ENCODE data around the gene DDX27.
"Not testable (repeated sequence)": the region's sequence is repeated elsewhere in the genome, so short reads cannot be mapped to it uniquely, and the experiment has no call there.

The DDX27 gene

GRCh38 chr20:49219091-49219923 is at the start of gene DDX27:
Gene DDX27, plus strand, starts transcription at chr20:49219416. Its CDS starts 33 bp downstream, at chr20:49219449.
- peak; percentile 87 to 99 (median 96) for DNase-seq

DNA sequence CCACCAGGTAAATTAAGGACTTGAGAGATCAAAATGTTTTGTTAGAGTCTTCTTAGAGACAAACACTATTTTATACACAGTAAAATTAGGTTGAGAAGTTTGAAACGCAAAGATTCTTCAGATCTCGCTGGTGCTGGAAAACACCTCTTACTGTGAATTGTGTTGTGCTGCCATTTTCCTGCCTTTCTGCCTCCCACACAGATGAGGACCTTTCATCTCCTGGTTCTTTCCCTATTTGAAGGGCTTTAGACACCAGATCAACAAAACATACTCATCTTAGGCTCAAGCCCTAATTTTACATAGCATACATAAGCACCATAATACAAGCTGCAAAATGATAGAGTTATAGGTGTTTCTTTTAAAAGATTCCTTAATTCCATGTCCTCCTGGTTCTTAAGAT is 49.7 kb upstream of the DDX27 start:
- no peak for DNase-seq

GRCh38 chr20:49170714-49171113 is 48.5 kb upstream of the DDX27 start:
- DNase-seq = no peak

DNA sequence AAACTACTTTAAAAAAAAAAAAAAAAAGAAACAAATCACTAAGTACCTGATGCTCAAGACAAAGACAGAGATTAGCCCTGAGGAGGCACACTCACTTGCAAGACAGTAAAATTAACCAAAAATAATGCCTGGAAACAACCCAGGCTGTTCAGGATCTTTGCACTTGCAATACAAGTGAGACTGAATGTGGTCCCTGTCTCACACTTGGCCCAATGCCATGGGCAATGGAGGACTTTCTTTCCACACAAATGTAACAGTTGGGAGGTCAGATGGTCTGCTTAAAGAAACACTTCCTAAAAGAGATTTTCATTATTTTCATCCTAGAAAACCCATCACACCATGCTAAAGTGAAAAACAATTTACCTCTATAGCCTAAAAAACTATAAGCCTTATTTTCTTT is 47.3 kb upstream of the DDX27 start:
- DNase-seq = peak in 20 of 56 donors; percentile 3 to 48 (median 16)

GRCh38 chr20:49172413-49172812 is 46.8 kb upstream of the DDX27 start:
- no peak for DNase-seq

- no peak for DNase-seq
Measured at GRCh38 chr20:49174183-49174582, 45.0 kb upstream of the DDX27 start.

GRCh38 chr20:49179368-49180277 is 39.6 kb upstream of the DDX27 start:
- no peak for DNase-seq

DNA sequence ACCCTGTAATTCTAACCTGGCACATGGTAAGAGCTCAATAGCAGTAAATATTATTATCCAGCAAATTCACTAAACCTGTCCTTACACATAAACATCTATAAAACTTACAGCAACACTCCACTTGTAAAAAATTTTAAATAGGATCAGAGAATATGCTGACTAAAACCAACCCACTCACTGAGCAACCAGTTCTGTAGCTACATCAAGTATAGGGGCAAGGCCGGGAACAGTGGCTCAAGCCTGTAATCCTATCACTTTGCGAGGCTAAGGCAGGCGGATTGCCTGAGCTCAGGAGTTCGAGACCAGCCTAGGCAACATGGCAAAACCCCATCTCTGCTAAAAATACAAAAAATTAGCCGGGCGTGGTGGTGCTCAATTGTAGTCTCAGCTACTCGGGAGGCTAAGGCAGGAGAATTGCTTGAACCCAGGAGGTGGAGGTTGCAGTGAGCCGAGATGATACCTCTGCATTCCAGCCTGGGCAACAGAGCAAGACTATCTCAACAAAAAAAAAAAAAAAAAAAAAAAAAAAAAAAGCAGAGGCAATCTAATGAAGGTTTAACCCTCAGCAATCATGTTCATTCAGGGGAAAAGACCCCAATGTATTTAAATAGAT is 37.8 kb upstream of the DDX27 start:
- DNase-seq = no peak

- DNase-seq = no peak
Measured at GRCh38 chr20:49183444-49183843, 35.8 kb upstream of the DDX27 start.

GRCh38 chr20:49184084-49184501 is 35.1 kb upstream of the DDX27 start:
- DNase-seq = not testable (repeated sequence)

DNA sequence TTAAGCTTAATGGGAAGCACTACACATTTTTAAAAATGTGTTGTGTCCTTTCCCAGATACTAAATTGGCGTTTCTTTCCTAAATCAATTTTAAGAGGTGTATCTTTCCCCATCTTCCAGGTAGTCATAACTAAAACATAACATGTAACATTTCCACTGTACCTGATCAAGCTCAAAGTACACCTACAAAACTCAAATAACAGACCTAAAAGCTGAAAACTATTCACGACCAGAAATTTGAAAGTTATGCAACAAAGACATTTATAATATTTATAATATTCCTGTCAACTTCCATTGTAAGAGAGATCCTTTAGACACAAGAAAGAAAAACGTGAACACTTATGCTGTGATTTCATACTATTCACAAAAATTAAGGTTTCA is 34.5 kb upstream of the DDX27 start:
- no peak for DNase-seq

DNA sequence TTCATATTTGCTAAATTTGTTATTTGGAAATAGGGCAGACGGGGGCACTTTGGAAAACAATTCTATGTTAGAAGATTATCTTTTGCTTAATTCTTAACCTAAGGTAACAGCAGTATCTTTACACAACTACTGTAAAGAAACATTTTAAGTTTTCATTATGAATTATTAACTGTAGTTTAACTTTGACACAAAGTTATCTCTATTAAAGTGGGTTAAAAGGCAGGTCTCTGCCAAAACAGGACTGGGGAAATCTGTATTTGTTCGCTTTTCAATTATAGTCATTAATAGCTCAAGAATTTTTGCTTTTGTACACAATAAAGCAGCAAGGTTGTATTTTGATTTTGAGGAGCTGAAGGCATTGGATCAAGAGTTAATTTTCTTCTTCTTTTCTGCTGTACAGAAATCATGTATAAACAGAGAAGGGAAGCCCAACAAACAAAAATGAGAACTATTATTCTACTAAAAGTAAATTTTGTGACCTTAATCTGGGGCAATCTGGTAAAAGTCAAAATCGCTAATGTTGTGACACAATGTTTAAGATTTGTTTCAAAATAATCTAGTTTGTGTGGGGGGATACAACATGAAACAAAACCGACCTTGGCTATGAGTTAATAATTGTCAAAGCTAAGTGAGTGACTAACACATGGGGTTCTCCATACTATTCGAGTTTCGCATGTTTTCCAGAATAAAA is 34.0 kb upstream of the DDX27 start:
- no peak for DNase-seq

GRCh38 chr20:49186535-49187329 is 32.5 kb upstream of the DDX27 start:
- peak in 33 of 56 donors; percentile 4 to 53 (median 19) for DNase-seq

DNA sequence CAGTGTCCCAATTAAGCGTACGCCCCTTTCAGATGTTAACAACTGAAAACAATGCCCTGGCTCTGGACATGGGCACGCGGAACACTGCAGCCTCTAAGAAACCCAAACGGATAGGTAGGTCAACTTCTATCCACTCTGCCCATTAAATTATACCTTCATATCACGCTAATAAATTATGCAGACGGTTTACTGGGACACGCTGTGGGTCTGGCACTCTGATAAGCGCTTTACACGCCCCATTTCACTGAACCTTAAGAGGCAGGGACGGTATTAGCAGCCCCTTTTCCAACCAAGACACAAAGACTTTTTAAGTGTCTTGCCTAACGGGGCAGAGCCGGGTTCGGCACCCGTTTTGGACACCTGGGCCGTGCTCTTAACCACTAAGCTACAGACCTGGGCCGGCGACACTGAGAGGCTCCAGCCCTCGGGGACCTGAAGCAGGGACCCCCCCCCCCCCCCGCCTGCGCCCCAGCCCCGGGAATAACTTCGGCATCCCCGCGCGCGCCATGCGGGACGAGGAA is 31.8 kb upstream of the DDX27 start:
- peak in 16 of 56 donors; percentile 3 to 45 (median 32) for DNase-seq

DNA sequence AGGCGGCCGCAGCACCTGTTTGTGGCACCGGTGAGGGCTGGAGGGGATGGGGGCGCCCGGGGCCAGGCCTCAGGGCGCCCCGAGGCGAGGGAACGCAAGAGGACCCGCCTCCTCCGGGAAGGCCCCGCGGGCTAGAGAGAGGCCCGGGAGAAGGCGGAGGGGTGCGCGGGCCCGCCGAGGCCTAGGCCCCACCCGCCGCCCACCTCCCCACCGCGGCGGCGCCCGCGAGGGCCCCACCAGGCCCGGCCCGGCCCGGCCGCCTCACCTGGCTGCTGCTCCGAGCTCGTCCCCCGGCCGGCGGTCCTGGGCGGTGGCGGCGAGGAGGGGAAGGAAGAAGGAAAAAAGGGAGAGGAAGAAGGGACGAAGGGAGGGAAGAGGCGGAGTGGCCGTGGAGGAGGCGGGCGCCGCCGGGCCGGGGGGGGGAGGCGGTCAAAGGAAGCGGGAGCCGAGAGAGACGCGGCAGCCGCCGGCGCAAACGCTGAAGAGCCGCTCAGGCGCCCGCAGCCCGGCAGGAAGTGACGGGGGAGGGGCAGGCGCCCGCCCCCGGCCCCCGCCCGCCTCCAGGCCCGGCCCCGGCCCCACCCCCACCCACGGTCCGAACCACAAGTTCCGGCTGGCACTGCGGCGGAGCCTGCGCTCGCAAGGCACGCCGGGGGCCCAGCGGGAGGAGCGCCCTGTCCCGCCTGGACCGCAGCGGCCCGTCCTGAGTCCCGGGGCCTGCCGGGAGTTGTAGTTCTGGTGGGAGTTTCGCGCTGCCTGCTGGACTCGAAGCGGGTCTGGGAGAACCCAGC is 31.2 kb upstream of the DDX27 start, which contains the start of gene STAU1:
TSS of gene STAU1 (minus strand) at position 484 of the 791 bp plus-strand sequence. CDS start 22,133 bp downstream, outside the sequence.
- peak; percentile 56 to 98 (median 92) for DNase-seq

GRCh38 chr20:49192944-49193518 is 26.2 kb upstream of the DDX27 start:
- not testable (repeated sequence) for DNase-seq

DNA sequence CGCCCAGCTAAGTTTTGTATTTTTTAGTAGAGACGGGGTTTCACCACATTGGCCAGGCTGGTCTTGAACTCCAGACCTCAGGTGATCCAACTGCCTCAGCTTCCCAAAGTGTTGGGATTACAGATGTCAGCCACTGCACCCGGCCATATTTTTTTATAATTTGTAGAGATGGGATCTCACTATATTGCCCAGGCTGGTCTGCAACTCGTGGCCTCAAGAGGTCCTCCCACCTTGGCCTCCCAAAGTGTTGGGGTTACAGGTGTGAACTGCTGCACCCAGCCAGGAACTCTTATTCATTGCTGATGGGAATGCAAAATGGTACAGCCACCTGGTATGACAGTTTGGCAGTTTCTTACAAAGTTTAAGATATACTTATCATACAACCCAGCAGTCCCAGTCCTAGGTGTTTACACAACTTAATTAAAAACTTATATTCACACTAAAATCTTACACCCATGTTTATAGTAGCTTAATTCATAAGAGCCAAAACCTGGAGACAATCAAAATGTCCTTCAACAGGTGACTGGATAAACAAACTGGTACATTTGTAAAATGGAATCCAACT is 19.4 kb upstream of the DDX27 start:
- no peak for DNase-seq

DNA sequence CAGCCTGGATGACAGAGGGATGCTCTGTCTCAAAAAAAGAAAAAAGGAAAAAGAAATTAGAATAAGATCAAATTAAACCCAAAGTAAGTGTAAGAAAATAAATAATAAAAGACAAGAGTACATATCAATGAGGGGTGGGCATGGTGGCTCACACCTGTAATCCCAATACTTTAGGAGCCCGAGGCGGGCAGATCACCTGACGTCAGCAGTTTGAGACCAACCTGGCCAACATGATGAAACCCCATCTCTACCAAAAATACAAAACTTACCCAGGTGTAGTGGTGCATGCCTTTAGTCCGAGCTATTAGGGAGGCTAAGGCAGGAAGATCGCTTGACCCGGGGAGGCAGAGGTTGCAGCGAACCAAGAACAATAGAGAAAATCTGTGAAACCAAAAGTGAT is 16.2 kb upstream of the DDX27 start:
- no peak for DNase-seq
